Small intestine (tissue), 7 donors: ENCODE measurements around the gene SOX18. TPM values are rescaled to one million over a fixed set of nuclear protein-coding genes. Genes with fewer than 3 reads are reported as not detected.

Experiments
- DNase-seq, 2 donors: peaks; one replicate each; pipeline versions ENCODE4 v3.0.0 to v3.0.0-alpha.2; 2013
- FAIRE-seq: peaks from 2 replicates; lab custom pipeline; 2012; peaks lifted over from hg19 to GRCh38; lab: Jason Lieb, UNC
- H3K27ac ChIP-seq, 3 donors: one replicate each; pipeline ENCODE4 v1.5.1; 2013; ENCODE audit warnings: low read length in 2 of 3, mild to moderate bottlenecking in 2 of 3, control low read depth in 1 of 3, inconsistent platforms in 1 of 3, low read depth in 1 of 3, moderate library complexity in 1 of 3
- H3K27me3 ChIP-seq, 3 donors: one replicate each; pipeline ENCODE4 v1.6.1; 2013; ENCODE audit warnings: low read length in 3 of 3, inconsistent platforms in 1 of 3; ENCODE audit not compliant: control insufficient read depth in 3 of 3, insufficient read depth in 3 of 3
- H3K36me3 ChIP-seq, 3 donors: one replicate each; pipeline ENCODE4 v1.6.1; 2013; ENCODE audit warnings: low read length in 3 of 3, inconsistent platforms in 1 of 3, low read depth in 1 of 3, mild to moderate bottlenecking in 1 of 3, moderate library complexity in 1 of 3; ENCODE audit not compliant: control insufficient read depth in 3 of 3, insufficient read depth in 2 of 3
- H3K4me1 ChIP-seq, 3 donors: one replicate each; pipeline ENCODE4 v1.6.1; 2013; ENCODE audit warnings: low read length in 2 of 3, inconsistent platforms in 1 of 3, low read depth in 1 of 3, mild to moderate bottlenecking in 1 of 3, moderate library complexity in 1 of 3; ENCODE audit not compliant: control insufficient read depth in 3 of 3, insufficient read depth in 2 of 3
- H3K4me3 ChIP-seq, 3 donors: one replicate each; pipeline ENCODE4 v1.5.1; 2013; ENCODE audit warnings: low read length in 3 of 3, control low read depth in 1 of 3, inconsistent platforms in 1 of 3, low read depth in 1 of 3, mild to moderate bottlenecking in 1 of 3, moderate library complexity in 1 of 3
- H3K9me3 ChIP-seq, 2 donors: one replicate each; pipeline ENCODE4 v1.6.1; 2013; ENCODE audit warnings: low read depth in 1 of 2, low read length in 1 of 2; ENCODE audit not compliant: control insufficient read depth in 2 of 2, insufficient read depth in 1 of 2
- WGBS, 3 donors: extraction: QIAGEN DNeasy Blood & Tissue Kit; methylation state at CpG; one replicate each; pipeline ENCODE4 v1.1.7; 2013; 5-methylcytosine and 5-hydroxymethylcytosine counted together
- polyA plus RNA-seq, 4 donors: library from polyadenylated mRNA; stranded (reverse) in 3 of 4; unstranded in 1 of 4; fragments of 200-250 nt in 3 of 4; fragments of 120-200 nt in 1 of 4; gene quantifications; one replicate each; pipeline versions ENCODE4 v1.2.1 to v1.2.3, GENCODE V29; 2013
- donor health status: healthy with polysubstance abuse.
- donor health status: control.
- donor health status: control.
- donor health status: Bipolar disorder and iron deficiency.
- donor health status: healthy.

The SOX18 gene
- polyA plus RNA-seq, 4 donors: 0.67 to 26.8 (median 2.9) TPM

DNA sequence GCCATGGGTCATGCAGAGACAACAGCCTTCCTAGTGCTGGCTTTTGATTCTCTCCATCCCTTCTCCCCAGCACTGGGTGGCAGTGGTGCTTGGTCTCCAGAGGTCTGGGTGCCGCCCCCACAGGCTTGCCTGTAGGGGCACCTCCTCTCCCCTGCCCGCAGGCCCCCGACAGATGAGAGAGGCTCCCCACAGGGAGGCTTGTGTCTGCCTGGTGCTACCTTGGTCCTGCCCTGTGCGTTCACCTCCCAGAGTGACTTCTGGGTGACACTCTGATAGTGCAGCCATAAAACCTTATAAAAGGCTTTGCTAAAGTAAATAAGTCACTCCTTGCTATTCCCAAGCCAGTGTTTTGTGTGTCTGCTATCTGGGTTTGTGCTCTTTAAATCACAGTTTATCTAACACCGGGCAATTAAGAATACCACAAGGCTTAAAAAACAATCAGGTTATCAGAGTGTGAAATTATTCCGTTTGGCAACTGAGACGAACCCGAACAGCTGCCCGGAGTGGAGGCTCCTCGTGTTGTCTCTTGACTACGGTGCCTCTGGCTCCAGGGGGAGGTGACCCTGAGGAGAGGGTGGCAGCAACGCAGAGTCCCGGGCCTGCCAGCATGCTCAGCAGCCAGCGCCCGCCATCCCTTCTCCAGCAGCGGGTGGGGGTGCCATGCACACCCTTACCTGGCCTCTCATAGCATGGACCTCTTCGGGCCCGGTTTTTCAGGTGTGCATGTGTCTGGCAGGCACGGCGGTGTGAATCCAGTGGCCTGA, 18.9 kb downstream of the SOX18 start:
- DNase-seq: peak; percentile 84 to 92
- Histone ChIP-seq H3K9me3 (no peaks in the 10 kb centered on the region), H3K36me3 (peaks cover 28 to 96% (median 33%) of the 10 kb centered on the region in 3 donors), H3K4me1 (peaks cover 0 to 14% (median 0%) of the 10 kb centered on the region in 3 donors), H3K27ac (no peak overlapping the region), H3K4me3 (no peak overlapping the region), H3K27me3 (peaks cover 0 to 29% (median 5%) of the 10 kb centered on the region in 3 donors)
- WGBS, 3 donors: 14 to 68% (median 40%) methylated on average over 20 of the region's 20 CpGs
- no peak for FAIRE-seq

DNA sequence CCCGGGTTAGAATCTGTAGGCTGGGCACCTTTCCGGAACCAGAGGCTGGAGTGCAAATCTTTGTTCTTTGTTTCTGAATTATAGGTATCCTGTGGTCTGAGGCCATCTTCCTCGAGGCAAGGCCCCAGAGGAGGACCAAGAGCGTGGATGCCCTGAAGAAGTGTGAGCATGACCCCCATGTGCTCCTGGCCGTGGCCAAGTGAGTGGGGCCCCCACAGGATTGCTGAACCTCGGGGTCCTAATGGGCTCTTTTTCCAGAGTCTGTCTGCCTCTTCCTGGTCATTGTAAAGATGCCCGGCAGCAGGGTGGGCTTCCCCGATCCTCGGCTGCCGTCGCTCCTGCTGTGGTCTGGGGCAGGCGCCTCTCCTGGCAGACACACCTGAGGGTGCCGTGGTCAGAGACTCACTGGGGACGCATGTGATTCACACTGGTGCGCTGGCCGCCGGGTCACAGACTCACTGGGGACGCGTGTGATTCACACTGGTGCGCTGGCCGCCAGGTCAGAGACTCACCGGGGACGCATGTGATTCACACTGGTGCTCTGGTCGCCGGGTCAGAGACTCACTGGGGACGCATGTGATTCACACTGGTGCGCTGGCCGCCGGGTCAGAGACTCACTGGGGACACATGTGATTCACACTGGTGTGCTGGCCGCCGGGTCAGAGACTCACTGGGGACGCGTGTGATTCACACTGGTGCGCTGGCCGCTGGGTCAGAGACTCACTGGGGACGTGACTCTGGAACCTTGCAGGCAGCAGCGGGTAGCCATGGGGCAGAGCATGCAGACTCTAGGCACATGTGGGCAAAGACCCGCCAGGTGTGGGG, 19.9 kb downstream of the SOX18 start:
- H3K4me3 ChIP-seq: no peak overlapping the region
- FAIRE-seq: no peak
- no peak for DNase-seq
- H3K4me1 ChIP-seq: peaks cover 0 to 17% (median 2%) of the 10 kb centered on the region in 3 donors
- WGBS, 3 donors: 93 to 95% (median 94%) methylated on average over 36 to 38 of the region's 38 CpGs
- no peak overlapping the region for H3K27ac ChIP-seq
- peaks cover 27 to 96% (median 34%) of the 10 kb centered on the region in 3 donors for H3K36me3 ChIP-seq
- H3K9me3 ChIP-seq: no peaks in the 10 kb centered on the region
- H3K27me3 ChIP-seq: peaks cover 0 to 23% (median 5%) of the 10 kb centered on the region in 3 donors

DNA sequence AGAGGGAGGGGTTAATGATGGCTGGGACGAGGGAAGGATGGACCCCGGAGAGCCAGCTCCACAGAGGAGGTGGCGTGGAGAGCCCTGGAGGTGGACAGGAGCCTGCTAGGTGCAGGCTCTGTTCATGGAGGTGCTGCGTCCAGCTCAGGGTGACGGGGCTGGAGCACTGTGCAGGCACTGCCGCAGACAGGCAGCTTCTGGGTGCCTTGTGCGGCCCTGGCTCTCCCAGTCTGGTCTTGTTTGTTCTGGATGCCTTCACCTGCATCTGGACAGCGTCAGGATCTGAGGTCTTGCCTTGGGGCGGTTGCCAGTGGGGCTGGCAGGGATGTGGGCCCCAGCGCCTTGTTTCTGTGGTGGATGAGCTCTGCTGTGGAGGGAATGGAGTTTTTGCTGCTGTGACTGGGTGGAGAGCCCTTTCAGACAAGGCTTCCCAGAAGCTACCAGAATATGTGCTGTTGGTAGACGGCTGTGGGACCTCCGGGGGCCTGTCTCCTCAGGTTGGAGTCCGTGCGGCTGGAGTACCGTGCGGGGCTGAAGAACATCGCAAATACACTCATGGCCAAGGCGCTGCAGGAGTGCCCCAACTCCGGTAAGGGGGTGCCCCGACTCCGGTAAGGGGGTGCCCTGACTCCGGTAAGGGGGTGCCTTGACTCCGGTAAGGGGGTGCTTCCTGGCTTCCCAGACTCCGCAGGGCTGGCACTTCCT, 21.3 kb downstream of the SOX18 start:
- Histone ChIP-seq H3K27ac (no peak overlapping the region), H3K27me3 (peaks cover 0 to 16% (median 5%) of the 10 kb centered on the region in 3 donors), H3K36me3 (peaks cover 27 to 94% (median 27%) of the 10 kb centered on the region in 3 donors), H3K4me1 (peaks cover 0 to 31% (median 2%) of the 10 kb centered on the region in 3 donors), H3K9me3 (no peaks in the 10 kb centered on the region), H3K4me3 (no peak overlapping the region)
- FAIRE-seq (no peak), DNase-seq (no peak)
- 88 to 97% (median 93%) methylated on average over 24 of the region's 24 CpGs for WGBS, 3 donors

GRCh38 chr20:64025826-64026412, 23.5 kb downstream of the SOX18 start:
- H3K27me3 ChIP-seq: peaks cover 0 to 14% (median 0%) of the 10 kb centered on the region in 3 donors
- DNase-seq (no peak), FAIRE-seq (no peak)
- WGBS, 3 donors: 93 to 96% (median 95%) methylated on average over 23 to 29 of the region's 29 CpGs
- peaks cover 19 to 96% (median 22%) of the 10 kb centered on the region in 3 donors for H3K36me3 ChIP-seq
- no peak overlapping the region for H3K4me3 ChIP-seq
- H3K27ac ChIP-seq: no peak overlapping the region
- H3K4me1 ChIP-seq: peaks cover 0 to 35% (median 2%) of the 10 kb centered on the region in 3 donors
- H3K9me3 ChIP-seq: no peaks in the 10 kb centered on the region

- Histone ChIP-seq H3K27me3 (peaks cover 0 to 14% (median 0%) of the 10 kb centered on the region in 3 donors), H3K27ac (no peak overlapping the region), H3K4me1 (peaks cover 0 to 29% (median 2%) of the 10 kb centered on the region in 3 donors), H3K36me3 (peaks cover 19 to 97% (median 21%) of the 10 kb centered on the region in 3 donors), H3K9me3 (no peaks in the 10 kb centered on the region), H3K4me3 (no peak overlapping the region)
- 90 to 96% (median 93%) methylated on average over 18 of the region's 18 CpGs for WGBS, 3 donors
- no peak for DNase-seq
- FAIRE-seq: no peak
Measured at GRCh38 chr20:64025101-64025825, 24.2 kb downstream of the SOX18 start.

- peaks cover 16 to 96% (median 23%) of the 10 kb centered on the region in 3 donors for H3K36me3 ChIP-seq
- FAIRE-seq (no peak), DNase-seq (peak; percentile 86 to 93)
- 40 to 73% (median 59%) methylated on average over 17 of the region's 17 CpGs for WGBS, 3 donors
- no peak overlapping the region for H3K4me3 ChIP-seq
- peaks cover 0 to 14% (median 0%) of the 10 kb centered on the region in 3 donors for H3K27me3 ChIP-seq
- H3K27ac ChIP-seq: no peak overlapping the region
- H3K9me3 ChIP-seq: no peaks in the 10 kb centered on the region
- H3K4me1 ChIP-seq: peaks cover 0 to 25% (median 2%) of the 10 kb centered on the region in 3 donors
Measured at GRCh38 chr20:64024141-64024990, 25.1 kb downstream of the SOX18 start.
